ENCODE results near the gene AGBL4. TPM values are rescaled to one million over a fixed set of nuclear protein-coding genes. Genes with fewer than 3 reads are reported as not detected.

Gene AGBL4
- total RNA-seq, 4 donors from 2014 or later, result 0.44 to 1.5 (median 1.2) TPM; not detected in 1

DNA sequence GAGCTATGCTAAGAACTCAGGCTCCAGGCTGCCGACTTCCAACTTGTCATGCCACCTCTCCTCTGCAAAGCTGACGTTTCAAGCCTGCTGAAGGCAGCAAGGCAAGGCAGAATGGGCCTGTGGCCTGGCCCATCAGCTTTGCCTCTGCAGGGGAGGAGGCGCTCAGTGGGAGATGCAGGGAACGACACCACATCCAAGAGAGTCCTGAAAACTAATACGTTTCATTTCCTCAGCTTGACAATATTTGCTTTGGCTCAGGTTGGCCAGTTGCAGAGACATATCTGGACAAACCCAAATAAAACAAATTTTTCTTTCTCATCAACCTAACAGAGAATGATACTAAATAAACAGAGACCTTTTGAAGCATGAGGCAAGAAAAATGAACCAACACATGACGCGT is 1282.4 kb downstream of the AGBL4 start:
- H3K36me3 ChIP-seq, result peaks cover 0 to 46% (median 0%) of the 10 kb centered on the region in 3 donors

DNA sequence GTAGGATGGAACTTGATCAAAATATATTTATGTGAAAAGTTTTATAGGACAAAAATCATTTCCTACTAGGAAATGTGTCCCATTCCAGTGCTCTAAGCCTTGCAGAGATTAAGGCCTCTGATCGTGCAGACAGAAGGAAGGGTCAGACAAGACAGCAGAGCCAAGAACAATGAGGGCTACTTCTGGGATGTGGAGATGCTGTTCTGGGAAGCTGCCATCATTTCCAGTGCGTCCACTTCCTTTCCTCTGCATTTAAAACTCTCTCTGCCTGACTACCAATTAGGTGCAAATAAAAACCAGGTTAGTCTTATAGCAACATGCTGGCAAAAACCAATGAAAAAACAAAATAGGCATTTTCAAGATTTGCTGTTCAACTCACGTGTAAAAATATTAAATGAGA is 1283.1 kb downstream of the AGBL4 start:
- Histone ChIP-seq H3K4me1 (no peaks in the 10 kb centered on the region), H3K27me3 (no peaks in the 10 kb centered on the region), H3K4me3 (no peak overlapping the region), H3K36me3 (peaks cover 0 to 48% (median 0%) of the 10 kb centered on the region in 3 donors), H3K9me3 (no peaks in the 10 kb centered on the region), H3K27ac (no peak overlapping the region)
- DNase-seq (ENCODE audit: low spot score in 2 of 2), result no peak
- no peak for TF ChIP-seq POLR2A (IDR thresholded peaks at IDR 0.05)
- TF ChIP-seq, protein P1, sequence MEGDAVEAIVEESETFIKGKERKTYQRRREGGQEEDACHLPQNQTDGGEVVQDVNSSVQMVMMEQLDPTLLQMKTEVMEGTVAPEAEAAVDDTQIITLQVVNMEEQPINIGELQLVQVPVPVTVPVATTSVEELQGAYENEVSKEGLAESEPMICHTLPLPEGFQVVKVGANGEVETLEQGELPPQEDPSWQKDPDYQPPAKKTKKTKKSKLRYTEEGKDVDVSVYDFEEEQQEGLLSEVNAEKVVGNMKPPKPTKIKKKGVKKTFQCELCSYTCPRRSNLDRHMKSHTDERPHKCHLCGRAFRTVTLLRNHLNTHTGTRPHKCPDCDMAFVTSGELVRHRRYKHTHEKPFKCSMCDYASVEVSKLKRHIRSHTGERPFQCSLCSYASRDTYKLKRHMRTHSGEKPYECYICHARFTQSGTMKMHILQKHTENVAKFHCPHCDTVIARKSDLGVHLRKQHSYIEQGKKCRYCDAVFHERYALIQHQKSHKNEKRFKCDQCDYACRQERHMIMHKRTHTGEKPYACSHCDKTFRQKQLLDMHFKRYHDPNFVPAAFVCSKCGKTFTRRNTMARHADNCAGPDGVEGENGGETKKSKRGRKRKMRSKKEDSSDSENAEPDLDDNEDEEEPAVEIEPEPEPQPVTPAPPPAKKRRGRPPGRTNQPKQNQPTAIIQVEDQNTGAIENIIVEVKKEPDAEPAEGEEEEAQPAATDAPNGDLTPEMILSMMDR (IDR thresholded peaks at IDR 0.05), result no peak
- TF ChIP-seq EP300 (IDR thresholded peaks at IDR 0.05), result no peak
- WGBS, 2 donors, result 78 to 82% methylated on average over 3 of the region's 3 CpGs

More for the DNA sequence above, 1282.4 kb downstream of the AGBL4 start:
- Histone ChIP-seq H3K4me3 (no peak overlapping the region), H3K27ac (no peak overlapping the region), H3K9me3 (no peaks in the 10 kb centered on the region), H3K4me1 (no peaks in the 10 kb centered on the region), H3K27me3 (no peaks in the 10 kb centered on the region)
- TF ChIP-seq, protein P1 (IDR thresholded peaks at IDR 0.05), result no peak
- TF ChIP-seq POLR2A (IDR thresholded peaks at IDR 0.05) (no peak), EP300 (IDR thresholded peaks at IDR 0.05) (no peak)
- no peak for DNase-seq (ENCODE audit: low spot score in 2 of 2)
- 58 to 71% methylated on average over 6 to 7 of the region's 7 CpGs for WGBS, 2 donors

DNA sequence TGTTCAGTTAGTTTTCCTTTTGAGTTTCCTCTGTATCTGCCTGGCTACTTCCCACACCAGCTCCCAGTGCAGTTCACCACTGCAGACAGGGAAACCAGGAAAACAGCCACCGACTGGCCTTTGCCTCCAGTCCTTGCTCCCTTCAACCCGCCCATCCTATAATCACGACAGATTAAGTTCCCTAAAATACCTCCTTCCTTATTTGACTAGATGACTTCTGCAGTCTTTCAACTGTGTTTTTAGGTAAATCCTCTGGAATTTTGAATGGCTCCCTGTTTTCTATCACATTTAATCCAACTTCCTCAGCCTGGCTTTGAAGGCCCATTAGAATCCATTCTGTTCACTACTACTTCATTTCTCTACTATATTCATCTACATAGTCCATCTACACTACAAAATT is 1284.7 kb downstream of the AGBL4 start:
- Histone ChIP-seq H3K4me3 (no peak overlapping the region), H3K27ac (no peak overlapping the region), H3K27me3 (no peaks in the 10 kb centered on the region), H3K9me3 (no peaks in the 10 kb centered on the region), H3K4me1 (no peaks in the 10 kb centered on the region), H3K36me3 (peaks cover 0 to 51% (median 0%) of the 10 kb centered on the region in 3 donors)
- no peak for TF ChIP-seq EP300 (IDR thresholded peaks at IDR 0.05)
- TF ChIP-seq, protein P1 (IDR thresholded peaks at IDR 0.05), result no peak
- no peak for TF ChIP-seq POLR2A (IDR thresholded peaks at IDR 0.05)
- DNase-seq (ENCODE audit: low spot score in 2 of 2), result no peak
- WGBS, 2 donors, result 55 to 71% methylated on average over 3 of the region's 3 CpGs

DNA sequence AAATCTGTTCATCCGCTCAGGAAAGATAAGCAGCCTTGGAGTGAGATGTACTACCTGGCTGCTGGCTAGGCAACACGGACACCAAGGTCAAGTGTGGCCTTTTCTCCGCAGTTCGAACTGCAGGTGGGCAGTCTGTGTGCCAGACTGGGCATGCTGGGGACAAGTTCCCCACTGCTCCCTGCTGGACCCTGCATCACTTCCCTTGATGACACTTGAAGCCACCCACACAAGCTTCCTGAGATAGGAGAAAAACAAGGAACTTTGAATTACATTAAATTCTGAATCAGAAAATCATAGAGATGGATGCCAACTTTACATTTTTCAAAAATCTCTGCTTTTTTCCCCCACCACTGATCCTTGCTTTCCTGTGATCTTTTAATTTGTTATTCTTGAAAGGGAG is 1285.4 kb downstream of the AGBL4 start:
- Histone ChIP-seq H3K27ac (no peak overlapping the region), H3K27me3 (no peaks in the 10 kb centered on the region), H3K4me3 (no peak overlapping the region), H3K36me3 (peaks cover 0 to 59% (median 0%) of the 10 kb centered on the region in 3 donors), H3K4me1 (no peaks in the 10 kb centered on the region), H3K9me3 (no peaks in the 10 kb centered on the region)
- DNase-seq (ENCODE audit: low spot score in 2 of 2), result no peak
- TF ChIP-seq, protein P1 (IDR thresholded peaks at IDR 0.05), result no peak
- no peak for TF ChIP-seq EP300 (IDR thresholded peaks at IDR 0.05)
- no peak for TF ChIP-seq POLR2A (IDR thresholded peaks at IDR 0.05)
- WGBS, 2 donors, result 84 to 88% methylated on average over 3 to 4 of the region's 4 CpGs

DNA sequence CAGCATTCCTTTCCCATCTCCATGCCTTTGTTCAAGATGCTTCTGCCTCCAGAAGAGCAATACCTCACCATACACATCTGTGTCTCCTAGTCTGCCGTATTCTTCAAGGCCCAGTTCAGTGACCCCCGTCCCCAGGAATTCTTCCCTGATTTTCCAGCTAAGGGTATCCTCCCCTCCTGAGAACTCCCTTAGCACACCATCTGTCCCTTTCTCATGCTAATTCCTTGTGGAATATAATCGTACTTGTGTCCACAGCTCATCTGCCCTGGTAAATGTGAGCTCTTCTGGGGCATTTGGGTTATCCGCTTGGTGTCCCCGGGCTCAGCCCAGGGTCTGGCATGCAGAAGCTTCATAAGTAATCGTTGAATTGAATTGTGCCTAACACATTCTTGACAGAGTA is 1288.0 kb downstream of the AGBL4 start:
- Histone ChIP-seq H3K4me3 (no peak overlapping the region), H3K27me3 (no peaks in the 10 kb centered on the region), H3K36me3 (peaks cover 0 to 75% (median 7%) of the 10 kb centered on the region in 3 donors), H3K27ac (no peak overlapping the region), H3K4me1 (no peaks in the 10 kb centered on the region), H3K9me3 (no peaks in the 10 kb centered on the region)
- 92% methylated on average over 6 of the region's 6 CpGs for WGBS, 2 donors
- no peak for DNase-seq (ENCODE audit: low spot score in 2 of 2)
- TF ChIP-seq EP300 (IDR thresholded peaks at IDR 0.05) (no peak), POLR2A (IDR thresholded peaks at IDR 0.05) (no peak)
- TF ChIP-seq, protein P1 (IDR thresholded peaks at IDR 0.05), result no peak
